A549 (cell line): ENCODE results near the gene ADAMTS12.

ENCODE experiments used
- CTCF ChIP-seq: fragments of >200 bp; sonication (Bioruptor Twin); formaldehyde crosslinking; IDR thresholded peaks from 3 replicates; pipeline ENCODE4 v1.5.1; 2016
- EHMT2 ChIP-seq: fragments of 200-600 bp; sonication (generic); IDR thresholded peaks from 2 replicates; pipeline ENCODE4 v1.6.1; 2016; ENCODE audit warnings: antibody characterized with exemption, low read depth, mild to moderate bottlenecking, moderate library complexity
- HOXA7 ChIP-seq: fragments of 250-450 bp; sonication (Bioruptor Pico); IDR thresholded peaks from 2 replicates; pipeline ENCODE4 v1.5.0; 2020; ENCODE audit warnings: mild to moderate bottlenecking, moderate library complexity
- POLR2A ChIP-seq: IDR thresholded peaks from 2 replicates; pipeline ENCODE4 v1.6.1; 2012; ENCODE audit warnings: mild to moderate bottlenecking, low read length

GRCh38 chr5:33927685-33928084 is 35.9 kb upstream of the ADAMTS12 start:
- TF ChIP-seq POLR2A (no peak), HOXA7 (CRISPR knock-in tag) (no peak), CTCF (no peak), EHMT2 (no peak)
